ENCODE results near the gene EFNA3. TPM values are rescaled to one million over a fixed set of nuclear protein-coding genes. Genes with fewer than 3 reads are reported as not detected.

Gene EFNA3
- total and polyA plus RNA-seq, 2 of the 4 experiments (the other 2 are of a cell fraction), result 0.72 to 1.6 TPM

DNA sequence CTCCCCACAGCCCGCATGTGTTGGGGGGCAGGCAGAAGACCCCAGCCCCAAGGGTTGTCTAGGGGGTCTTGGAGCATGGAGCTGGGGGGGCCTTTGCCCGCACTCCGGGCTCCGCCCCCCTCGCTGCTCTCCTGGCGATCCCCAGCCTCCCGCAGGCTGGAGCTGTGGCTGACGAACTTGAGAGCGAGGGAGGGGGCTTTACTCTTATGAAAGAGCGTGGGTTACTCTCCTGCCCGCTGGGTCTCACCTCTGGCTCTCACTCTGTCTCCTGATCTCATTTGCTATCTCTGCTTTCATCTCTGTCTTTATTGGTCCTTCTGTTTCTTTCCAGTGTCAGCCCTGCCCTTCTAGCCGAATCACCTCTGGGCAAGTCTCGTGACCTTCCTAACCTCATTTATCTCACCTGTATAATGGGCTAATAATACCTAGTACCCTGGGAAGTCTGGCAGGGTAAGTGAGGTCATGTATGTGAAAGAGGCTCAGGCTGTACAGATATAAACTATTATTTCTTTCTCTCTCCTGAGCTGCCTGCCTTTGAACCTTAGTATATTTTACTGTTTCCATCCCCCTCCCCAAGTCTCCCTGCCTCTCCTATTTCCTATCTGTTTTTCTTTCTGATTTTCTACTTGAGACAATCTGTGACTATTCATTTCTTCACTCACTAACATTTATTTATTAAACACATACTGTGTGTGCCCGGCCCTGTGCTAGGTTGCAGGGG lies 14.4 kb upstream of the EFNA3 start:
- Histone ChIP-seq H2BK15ac (ENCODE audit: low read depth, low read length) (no peak overlapping the region), H3K4me1 (ENCODE audit: control insufficient read depth, insufficient read depth, low read length) (peaks cover 4% of the 10 kb centered on the region; the same call in 1 of the 2 replicates), H4K5ac (ENCODE audit: low read depth, low read length) (no peak overlapping the region), H2BK20ac (ENCODE audit: low read depth, low read length) (no peak overlapping the region), H3K36me3 (ENCODE audit: control insufficient read depth, insufficient read depth, low read length) (peaks cover 15% of the 10 kb centered on the region; the same call in 1 of the 2 replicates), H3K9ac (ENCODE audit: low read depth, low read length) (peak overlapping the region; percentile 17), H4K91ac (ENCODE audit: insufficient read depth, low read depth, low read length) (no peak overlapping the region), H3K4me2 (ENCODE audit: low read depth, low read length) (peak overlapping the region; percentile 57), H4K8ac (ENCODE audit: low read depth in 2 of 2, low read length in 2 of 2) (peak overlapping the region in 1 of 2 experiments; percentile 24; a peak in 1 of 4 replicates), H3K23ac (ENCODE audit: low read depth, low read length) (peak overlapping the region; percentile 63; the same call in 1 of the 2 replicates), H2AFZ (replicated peaks; ENCODE audit: low read length, poor library complexity) (peak overlapping the region; percentile 96), H2AK9ac (replicated peaks; ENCODE audit: low read depth, low read length, poor library complexity) (no peak overlapping the region), H2AK5ac (ENCODE audit: low read depth, low read length) (no peak overlapping the region), H3K9me3 (ENCODE audit: control insufficient read depth, insufficient read depth, low read length) (no peaks in the 10 kb centered on the region), H4K20me1 (ENCODE audit: insufficient read depth, low read length) (peaks cover 17% of the 10 kb centered on the region), H3K4ac (ENCODE audit: low read depth, low read length) (no peak overlapping the region), H2BK5ac (ENCODE audit: low read depth, low read length, poor library complexity, severe bottlenecking) (no peak overlapping the region), H3K9me1 (ENCODE audit: insufficient read depth, low read length) (peaks cover 3% of the 10 kb centered on the region; the same call in 1 of the 2 replicates), H3K56ac (ENCODE audit: extremely low read depth, insufficient read depth, low read length) (no peak overlapping the region), H3K27ac (ENCODE audit: insufficient read depth, low read length) (no peak overlapping the region), H3K14ac (replicated peaks; ENCODE audit: low read depth, low read length) (0 out of 2 replicates have a peak overlapping the region, but pooled peaks have one; percentile 27), H2BK120ac (ENCODE audit: low read depth, low read length) (no peak overlapping the region), H3K18ac (ENCODE audit: low read depth, low read length) (no peak overlapping the region), H3K4me3 (ENCODE audit: insufficient read depth, low read depth, low read length) (peak overlapping the region; percentile 90), H3K79me1 (ENCODE audit: low read depth in 1 of 2, low read length in 2 of 2) (peaks cover 10 to 17% of the 10 kb centered on the region in 2 experiments), H3K27me3 (ENCODE audit: control insufficient read depth, insufficient read depth, low read length) (no peaks in the 10 kb centered on the region)
- DNase-seq, result peak; percentile 29
- intact Hi-C loops (cut with micrococcal nuclease), result loop anchor here (5.0 kb wide), 1 partner anchor 107 kb away; the partner anchor contains the start of gene PBXIP1
- dilution Hi-C loops (cut with HindIII; ENCODE audit: low sequenced_read_pairs, unreplicated experiment), result no loop called here
- no CpG with 5 or more reads among the region's 14 CpGs for whole genome bisulfite sequencing, 2 experiments (ENCODE audit: extremely low coverage in 2 of 2, insufficient read length in 1 of 2)
- in situ Hi-C loops (cut with MboI; ENCODE audit: low sequenced_read_pairs), result no loop called here
- TSS peak; percentile 74 for BruUV-seq (replicated peaks)
- ChIA-PET CTCF (interaction anchor here (0.6 to 2.3 kb wide), 3 partner anchors 21 to 579 kb away, joined by 5 to 9 read pairs (median 7); no protein-coding TSS in a partner anchor), POLR2A (ENCODE audit: unreplicated experiment) (no interaction called here)
- ATAC-seq (ENCODE audit: low read depth), result peak; percentile 45
- no peak for TF ChIP-seq FOS (IDR thresholded peaks at IDR 0.05; ENCODE audit: low read depth, low read length)
- peak; percentile 24 for TF ChIP-seq RCOR1 (IDR thresholded peaks at IDR 0.05; ENCODE audit: insufficient replicate concordance, low read length)
- no peak for TF ChIP-seq POLR2A (IDR thresholded peaks at IDR 0.05; ENCODE audit: low read depth, low read length)
- no peak for TF ChIP-seq MAFK (IDR thresholded peaks at IDR 0.05; ENCODE audit: low read depth, low read length)
- TF ChIP-seq RFX5 (IDR thresholded peaks at IDR 0.05; ENCODE audit: low read depth, low read length), result no peak
- TF ChIP-seq, protein P1, sequence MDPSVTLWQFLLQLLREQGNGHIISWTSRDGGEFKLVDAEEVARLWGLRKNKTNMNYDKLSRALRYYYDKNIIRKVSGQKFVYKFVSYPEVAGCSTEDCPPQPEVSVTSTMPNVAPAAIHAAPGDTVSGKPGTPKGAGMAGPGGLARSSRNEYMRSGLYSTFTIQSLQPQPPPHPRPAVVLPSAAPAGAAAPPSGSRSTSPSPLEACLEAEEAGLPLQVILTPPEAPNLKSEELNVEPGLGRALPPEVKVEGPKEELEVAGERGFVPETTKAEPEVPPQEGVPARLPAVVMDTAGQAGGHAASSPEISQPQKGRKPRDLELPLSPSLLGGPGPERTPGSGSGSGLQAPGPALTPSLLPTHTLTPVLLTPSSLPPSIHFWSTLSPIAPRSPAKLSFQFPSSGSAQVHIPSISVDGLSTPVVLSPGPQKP (IDR thresholded peaks at IDR 0.05; ENCODE audit: borderline replicate concordance, low read depth, low read length), result no peak
- no peak for TF ChIP-seq NFE2L2 (IDR thresholded peaks at IDR 0.05; ENCODE audit: low read depth, low read length)
- TF ChIP-seq MAZ (IDR thresholded peaks at IDR 0.05; ENCODE audit: borderline replicate concordance, low read depth, low read length), result peak; percentile 28; the same call in 1 of the 2 replicates
- TF ChIP-seq CTCF (conservative IDR thresholded peaks at IDR 0.05; ENCODE audit: low read depth, low read length), result no peak
- no peak for TF ChIP-seq USF2 (IDR thresholded peaks at IDR 0.05; ENCODE audit: low read depth, low read length)
- no peak for TF ChIP-seq CEBPB (IDR thresholded peaks at IDR 0.05; ENCODE audit: low read depth, low read length)
- TF ChIP-seq CHD1 (IDR thresholded peaks at IDR 0.05; ENCODE audit: low read depth, low read length), result no peak
- no peak for TF ChIP-seq MXI1 (IDR thresholded peaks at IDR 0.05; ENCODE audit: borderline replicate concordance, low read depth, low read length)
- no peak for TF ChIP-seq RAD21 (IDR thresholded peaks at IDR 0.05; ENCODE audit: low read length)
